CD4-positive, CD25-positive, alpha-beta regulatory T cell (primary cell): ENCODE results near the gene FOXL1. TPM values are rescaled to one million over a fixed set of nuclear protein-coding genes. Genes with fewer than 3 reads are reported as not detected.

Experiments used
- ATAC-seq, 2 donors: fragments of 150-1000 bp; cut with Tn5 transposase; one replicate each; pipeline ENCODE4 v1.10.0; 2021; ENCODE audit warnings: low read depth in 2 of 2, moderate number of reproducible peaks in 2 of 2, moderate library complexity in 1 of 2
- DNase-seq, 3 donors: peaks; one replicate each; pipeline versions ENCODE4 v3.0.0 to v3.0.0-alpha.2; 2012 to 2022; ENCODE audit warnings: mixed read lengths in 1 of 3
- H3K27ac ChIP-seq: one replicate; pipeline ENCODE4 v1.7.0; 2013; ENCODE audit warnings: mild to moderate bottlenecking, low read length; ENCODE audit not compliant: insufficient read depth, poor library complexity, severe bottlenecking
- H3K27me3 ChIP-seq: one replicate; pipeline ENCODE4 v1.7.0; 2013; ENCODE audit warnings: low read length; ENCODE audit not compliant: control insufficient read depth, insufficient read depth
- H3K36me3 ChIP-seq: one replicate; pipeline ENCODE4 v1.7.0; 2013; ENCODE audit warnings: mild to moderate bottlenecking, low read length, moderate library complexity; ENCODE audit not compliant: control insufficient read depth, insufficient read depth
- H3K4me1 ChIP-seq: 2 replicates; pipeline ENCODE4 v1.7.0; 2013; ENCODE audit warnings: mild to moderate bottlenecking, low read length; ENCODE audit not compliant: insufficient read depth, control insufficient read depth, poor library complexity, severe bottlenecking
- H3K4me3 ChIP-seq: one replicate; pipeline ENCODE4 v1.7.0; 2013; ENCODE audit warnings: low read depth, mild to moderate bottlenecking, low read length, moderate library complexity
- H3K9me3 ChIP-seq, 2 experiments: 1 replicate in 1 of 2; 2 replicates in 1 of 2; pipeline ENCODE4 v1.7.0; 2013; ENCODE audit warnings: low read length in 2 of 2, mild to moderate bottlenecking in 1 of 2, moderate library complexity in 1 of 2; ENCODE audit not compliant: control insufficient read depth in 2 of 2
- H3K27ac Mint-ChIP-seq, 3 donors: one replicate each; pipeline ENCODE4 v1.8.0; 2020 to 2022; ENCODE audit warnings: mild to moderate bottlenecking in 3 of 3, mixed read lengths in 3 of 3, moderate library complexity in 2 of 3
- H3K27me3 Mint-ChIP-seq: one replicate; pipeline ENCODE4 v1.8.0; 2022; ENCODE audit warnings: mild to moderate bottlenecking, mixed read lengths
- H3K36me3 Mint-ChIP-seq: one replicate; pipeline ENCODE4 v1.8.0; 2020; ENCODE audit warnings: mixed read lengths
- H3K4me1 Mint-ChIP-seq, 4 donors: one replicate each; pipeline ENCODE4 v1.8.0; 2020 to 2022; ENCODE audit warnings: mixed read lengths in 4 of 4, mild to moderate bottlenecking in 1 of 4
- H3K4me3 Mint-ChIP-seq, 4 donors: one replicate each; pipeline ENCODE4 v1.8.0; 2020 to 2022; ENCODE audit warnings: mild to moderate bottlenecking in 4 of 4, mixed read lengths in 4 of 4, moderate library complexity in 3 of 4
- H3K9me3 Mint-ChIP-seq, 7 donors: one replicate each; pipeline ENCODE4 v1.8.0; 2020 to 2022; ENCODE audit warnings: mixed read lengths in 7 of 7, mild to moderate bottlenecking in 3 of 7, moderate library complexity in 2 of 7
- polyA plus RNA-seq, 4 donors: library from polyadenylated mRNA; unstranded; fragments of 300-500 nt; fragmentation: Illumina TruSeq; gene quantifications; one replicate each; pipeline ENCODE4 v1.2.3, GENCODE V29; 2021
- total RNA-seq: library from RNA; stranded (reverse); gene quantifications from one replicate; pipeline ENCODE4 v1.2.3, GENCODE V29; 2022

FOXL1 gene
- total and polyA plus RNA-seq, 5 donors from 2014 or later, result not detected

GRCh38 chr16:86619239-86619794 lies 41.0 kb downstream of the FOXL1 start:
- H3K27me3 Mint-ChIP-seq, result peaks cover 9% of the 10 kb centered on the region
- no peaks in the 10 kb centered on the region for H3K9me3 ChIP-seq
- no peaks in the 10 kb centered on the region for H3K36me3 ChIP-seq
- H3K27ac Mint-ChIP-seq, result no peak overlapping the region
- H3K4me3 Mint-ChIP-seq, result no peak overlapping the region
- H3K4me3 ChIP-seq, result no peak overlapping the region
- DNase-seq (no peak), ATAC-seq (no peak)
- no peaks in the 10 kb centered on the region for H3K36me3 Mint-ChIP-seq
- no peaks in the 10 kb centered on the region for H3K4me1 ChIP-seq
- H3K27ac ChIP-seq, result no peak overlapping the region
- no peaks in the 10 kb centered on the region for H3K4me1 Mint-ChIP-seq
- no peaks in the 10 kb centered on the region for H3K9me3 Mint-ChIP-seq
- no peaks in the 10 kb centered on the region for H3K27me3 ChIP-seq

DNA sequence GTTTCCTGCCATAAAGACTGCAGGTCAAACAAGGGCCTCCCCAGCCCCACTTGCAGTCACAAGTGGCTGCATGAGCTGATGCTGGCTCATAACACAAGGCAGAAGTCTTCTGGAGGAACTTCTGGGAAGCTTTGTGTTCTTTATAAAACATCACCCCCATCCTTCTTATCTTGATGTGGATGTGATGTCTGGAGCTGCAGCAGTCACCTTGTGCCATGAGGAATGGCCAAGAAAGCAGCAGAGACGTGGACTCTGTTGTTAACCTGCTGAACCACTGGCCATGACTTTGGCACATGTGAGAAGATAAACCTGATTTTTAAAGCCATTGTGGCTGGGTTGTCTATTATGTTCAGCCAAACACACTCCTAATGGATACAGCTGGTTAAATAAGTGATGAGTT lies 41.8 kb downstream of the FOXL1 start:
- no peaks in the 10 kb centered on the region for H3K9me3 Mint-ChIP-seq
- H3K27me3 Mint-ChIP-seq, result peaks cover 12% of the 10 kb centered on the region
- H3K27me3 ChIP-seq, result no peaks in the 10 kb centered on the region
- H3K4me1 Mint-ChIP-seq, result no peaks in the 10 kb centered on the region
- H3K4me3 ChIP-seq, result no peak overlapping the region
- no peaks in the 10 kb centered on the region for H3K36me3 Mint-ChIP-seq
- no peak overlapping the region for H3K27ac ChIP-seq
- H3K27ac Mint-ChIP-seq, result no peak overlapping the region
- no peak overlapping the region for H3K4me3 Mint-ChIP-seq
- no peaks in the 10 kb centered on the region for H3K36me3 ChIP-seq
- H3K4me1 ChIP-seq, result no peaks in the 10 kb centered on the region
- ATAC-seq (no peak), DNase-seq (no peak)
- H3K9me3 ChIP-seq, result no peaks in the 10 kb centered on the region

GRCh38 chr16:86621966-86622365 lies 43.6 kb downstream of the FOXL1 start:
- no peak overlapping the region for H3K4me3 ChIP-seq
- H3K36me3 ChIP-seq, result no peaks in the 10 kb centered on the region
- no peak overlapping the region for H3K4me3 Mint-ChIP-seq
- no peaks in the 10 kb centered on the region for H3K9me3 Mint-ChIP-seq
- H3K27ac ChIP-seq, result no peak overlapping the region
- H3K4me1 Mint-ChIP-seq, result no peaks in the 10 kb centered on the region
- H3K27me3 ChIP-seq, result no peaks in the 10 kb centered on the region
- DNase-seq, result no peak
- ATAC-seq, result no peak
- H3K36me3 Mint-ChIP-seq, result no peaks in the 10 kb centered on the region
- peaks cover 16% of the 10 kb centered on the region for H3K27me3 Mint-ChIP-seq
- no peaks in the 10 kb centered on the region for H3K9me3 ChIP-seq
- no peaks in the 10 kb centered on the region for H3K4me1 ChIP-seq
- H3K27ac Mint-ChIP-seq, result no peak overlapping the region

- H3K4me3 Mint-ChIP-seq, result no peak overlapping the region
- H3K36me3 Mint-ChIP-seq, result no peaks in the 10 kb centered on the region
- Histone ChIP-seq H3K4me1 (no peaks in the 10 kb centered on the region), H3K4me3 (no peak overlapping the region), H3K9me3 (no peaks in the 10 kb centered on the region), H3K36me3 (no peaks in the 10 kb centered on the region), H3K27ac (no peak overlapping the region), H3K27me3 (no peaks in the 10 kb centered on the region)
- DNase-seq (no peak), ATAC-seq (no peak)
- no peaks in the 10 kb centered on the region for H3K4me1 Mint-ChIP-seq
- no peaks in the 10 kb centered on the region for H3K9me3 Mint-ChIP-seq
- peaks cover 17% of the 10 kb centered on the region for H3K27me3 Mint-ChIP-seq
- H3K27ac Mint-ChIP-seq, result no peak overlapping the region
These were observed 44.6 kb downstream of the FOXL1 start for GRCh38 chr16:86622700-86623615.

DNA sequence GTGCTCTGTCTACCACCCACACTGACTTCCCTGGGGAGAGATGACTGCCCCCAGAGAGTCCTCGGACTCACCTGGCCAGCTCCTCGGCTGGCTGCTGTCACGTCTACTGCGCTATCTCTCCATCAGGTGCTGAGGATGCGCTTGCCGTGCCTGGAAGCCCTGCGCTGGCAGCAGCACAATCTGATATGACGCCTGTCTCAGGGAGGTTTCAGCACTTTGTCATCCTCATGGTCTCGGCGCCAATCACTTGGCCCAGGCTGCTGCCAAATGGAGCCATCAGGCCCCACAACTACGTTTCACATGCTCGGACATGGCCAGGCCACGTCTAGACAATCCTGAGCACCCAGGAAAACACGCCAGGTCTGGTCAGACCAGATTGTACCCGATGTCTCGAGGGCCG lies 46.7 kb downstream of the FOXL1 start:
- H3K36me3 Mint-ChIP-seq, result no peaks in the 10 kb centered on the region
- H3K4me3 ChIP-seq, result no peak overlapping the region
- H3K4me3 Mint-ChIP-seq, result peak overlapping the region in 1 of 4 donors; percentile 54
- no peaks in the 10 kb centered on the region for H3K36me3 ChIP-seq
- H3K27me3 ChIP-seq, result no peaks in the 10 kb centered on the region
- no peaks in the 10 kb centered on the region for H3K4me1 ChIP-seq
- no peak overlapping the region for H3K27ac ChIP-seq
- ATAC-seq (no peak), DNase-seq (no peak)
- H3K9me3 ChIP-seq, result no peaks in the 10 kb centered on the region
- peaks cover 17% of the 10 kb centered on the region for H3K27me3 Mint-ChIP-seq
- no peaks in the 10 kb centered on the region for H3K4me1 Mint-ChIP-seq
- H3K9me3 Mint-ChIP-seq, result no peaks in the 10 kb centered on the region
- H3K27ac Mint-ChIP-seq, result peak overlapping the region in 1 of 3 donors; percentile 15

GRCh38 chr16:86625821-86626220 lies 47.5 kb downstream of the FOXL1 start:
- Histone ChIP-seq H3K9me3 (no peaks in the 10 kb centered on the region), H3K4me3 (no peak overlapping the region), H3K27ac (no peak overlapping the region), H3K27me3 (no peaks in the 10 kb centered on the region), H3K36me3 (no peaks in the 10 kb centered on the region), H3K4me1 (no peaks in the 10 kb centered on the region)
- Mint-ChIP-seq H3K4me1 (no peaks in the 10 kb centered on the region), H3K36me3 (no peaks in the 10 kb centered on the region), H3K9me3 (no peaks in the 10 kb centered on the region), H3K27me3 (peaks cover 19% of the 10 kb centered on the region), H3K27ac (no peak overlapping the region), H3K4me3 (no peak overlapping the region)
- DNase-seq (no peak), ATAC-seq (no peak)

DNA sequence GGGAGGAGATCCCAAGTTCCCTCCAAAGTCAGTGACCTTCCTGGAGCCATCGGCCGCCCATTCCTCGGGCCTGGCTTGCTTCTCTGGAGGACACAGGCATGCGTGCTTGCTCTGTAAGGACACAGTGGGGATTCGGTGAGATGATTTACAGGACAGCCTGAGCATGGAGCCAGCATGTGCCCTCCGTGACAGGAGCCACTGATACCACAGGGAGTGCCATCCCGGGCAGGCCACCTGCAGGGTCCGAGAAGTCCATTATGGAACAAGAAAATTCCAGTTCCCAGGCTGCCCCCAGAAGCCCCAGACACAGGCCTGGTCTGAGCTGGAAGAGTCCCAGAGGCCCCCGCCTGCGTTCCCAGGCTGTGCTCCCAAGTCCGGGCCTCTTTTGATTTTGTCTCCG lies 47.9 kb downstream of the FOXL1 start:
- no peak overlapping the region for H3K4me3 Mint-ChIP-seq
- DNase-seq (no peak), ATAC-seq (no peak)
- Histone ChIP-seq H3K27ac (no peak overlapping the region), H3K9me3 (no peaks in the 10 kb centered on the region), H3K27me3 (no peaks in the 10 kb centered on the region), H3K4me3 (no peak overlapping the region), H3K4me1 (no peaks in the 10 kb centered on the region), H3K36me3 (no peaks in the 10 kb centered on the region)
- no peaks in the 10 kb centered on the region for H3K4me1 Mint-ChIP-seq
- peaks cover 20% of the 10 kb centered on the region for H3K27me3 Mint-ChIP-seq
- no peaks in the 10 kb centered on the region for H3K36me3 Mint-ChIP-seq
- no peak overlapping the region for H3K27ac Mint-ChIP-seq
- H3K9me3 Mint-ChIP-seq, result no peaks in the 10 kb centered on the region

GRCh38 chr16:86626966-86627365 lies 48.6 kb downstream of the FOXL1 start:
- H3K9me3 ChIP-seq, result no peaks in the 10 kb centered on the region
- no peaks in the 10 kb centered on the region for H3K9me3 Mint-ChIP-seq
- peaks cover 20% of the 10 kb centered on the region for H3K27me3 Mint-ChIP-seq
- H3K4me3 Mint-ChIP-seq, result no peak overlapping the region
- no peak for ATAC-seq
- H3K36me3 Mint-ChIP-seq, result no peaks in the 10 kb centered on the region
- no peak for DNase-seq
- no peak overlapping the region for H3K4me3 ChIP-seq
- no peaks in the 10 kb centered on the region for H3K27me3 ChIP-seq
- H3K36me3 ChIP-seq, result no peaks in the 10 kb centered on the region
- no peaks in the 10 kb centered on the region for H3K4me1 ChIP-seq
- H3K27ac ChIP-seq, result no peak overlapping the region
- no peaks in the 10 kb centered on the region for H3K4me1 Mint-ChIP-seq
- H3K27ac Mint-ChIP-seq, result no peak overlapping the region
